ENCODE data around the gene PTPN3.
"Not testable (repeated sequence)": the region's sequence is repeated elsewhere in the genome, so short reads cannot be mapped to it uniquely, and the experiment has no call there.

Gene PTPN3

DNA sequence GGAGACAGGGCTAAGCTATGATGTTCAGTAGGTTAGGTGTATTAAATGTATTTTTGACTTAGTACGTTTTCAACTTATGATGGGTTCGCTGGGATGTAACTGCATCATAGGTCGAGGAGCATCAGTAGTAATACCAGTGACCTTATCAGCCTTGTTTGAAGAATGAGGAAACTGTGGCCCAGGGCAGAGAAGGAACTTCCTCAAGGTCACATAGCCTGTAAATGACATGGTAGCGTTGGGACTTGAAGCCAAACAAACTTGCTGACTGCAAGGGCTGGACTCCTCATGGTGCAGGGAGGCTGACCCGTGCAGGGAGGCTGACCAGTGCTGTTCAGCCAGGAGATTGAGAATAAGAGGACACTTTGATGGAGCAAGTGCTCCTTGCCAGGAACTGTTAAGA is 21.3 kb upstream of the PTPN3 start:
- no peak overlapping the region for H3K4me3 Mint-ChIP-seq
- no peak for TF ChIP-seq CTCF (IDR thresholded peaks at IDR 0.05; ENCODE audit: unreplicated experiment in 3 of 3)

DNA sequence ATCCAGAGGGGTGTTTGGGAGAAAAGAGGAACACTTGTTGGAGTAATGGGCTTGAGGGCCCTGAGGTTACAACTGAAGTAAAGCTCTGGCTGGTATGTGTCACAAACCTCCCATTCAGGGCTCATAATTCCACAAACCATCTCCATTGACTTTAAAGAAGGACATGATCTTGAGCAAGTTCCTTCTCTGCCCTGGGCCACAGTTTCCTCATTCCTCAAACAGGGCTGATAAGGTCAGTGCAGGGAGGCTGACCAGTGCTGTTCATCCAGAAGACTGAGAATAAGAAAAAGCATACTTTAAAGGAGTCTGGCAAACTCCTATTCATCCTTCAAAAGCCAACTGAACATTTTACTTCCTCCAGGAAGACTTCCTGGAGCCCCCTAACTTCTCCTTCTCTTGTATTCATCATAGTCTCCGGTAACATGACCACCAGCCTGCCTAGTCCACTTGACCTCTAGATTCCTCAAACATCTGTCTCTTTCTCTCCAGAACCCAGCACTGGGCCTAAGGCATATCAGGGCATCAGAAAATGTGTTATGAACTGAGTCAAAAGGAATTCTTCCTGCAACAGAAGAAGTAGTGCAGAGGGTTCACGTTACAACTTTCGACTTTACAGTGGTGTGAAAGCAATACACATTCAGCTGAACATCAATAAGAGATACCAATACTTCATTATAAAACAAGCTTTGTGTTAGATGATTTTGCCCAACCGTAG is 20.7 kb upstream of the PTPN3 start:
- TF ChIP-seq CTCF (IDR thresholded peaks at IDR 0.05; ENCODE audit: unreplicated experiment in 3 of 3): no peak
- Mint-ChIP-seq H3K27me3 (ENCODE audit: low read depth) (peaks cover 16% of the 10 kb centered on the region), H3K4me3 (no peak overlapping the region), H3K9me3 (no peaks in the 10 kb centered on the region), H3K4me1 (no peaks in the 10 kb centered on the region), H3K27ac (no peak overlapping the region), H3K36me3 (ENCODE audit: low read depth) (no peaks in the 10 kb centered on the region)

More for the DNA sequence above, 21.3 kb upstream of the PTPN3 start:
- H3K27me3 Mint-ChIP-seq (ENCODE audit: low read depth): peaks cover 11% of the 10 kb centered on the region
- H3K9me3 Mint-ChIP-seq: no peaks in the 10 kb centered on the region
- H3K36me3 Mint-ChIP-seq (ENCODE audit: low read depth): no peaks in the 10 kb centered on the region
- H3K4me1 Mint-ChIP-seq: no peaks in the 10 kb centered on the region
- H3K27ac Mint-ChIP-seq: no peak overlapping the region

GRCh38 chr9:109517901-109518377 is 19.8 kb upstream of the PTPN3 start:
- no peak overlapping the region for H3K4me3 Mint-ChIP-seq
- H3K36me3 Mint-ChIP-seq (ENCODE audit: low read depth): no peaks in the 10 kb centered on the region
- H3K27ac Mint-ChIP-seq: no peak overlapping the region
- H3K9me3 Mint-ChIP-seq: no peaks in the 10 kb centered on the region
- no peaks in the 10 kb centered on the region for H3K4me1 Mint-ChIP-seq
- peaks cover 21% of the 10 kb centered on the region for H3K27me3 Mint-ChIP-seq (ENCODE audit: low read depth)
- TF ChIP-seq CTCF (IDR thresholded peaks at IDR 0.05; ENCODE audit: unreplicated experiment in 3 of 3): no peak

DNA sequence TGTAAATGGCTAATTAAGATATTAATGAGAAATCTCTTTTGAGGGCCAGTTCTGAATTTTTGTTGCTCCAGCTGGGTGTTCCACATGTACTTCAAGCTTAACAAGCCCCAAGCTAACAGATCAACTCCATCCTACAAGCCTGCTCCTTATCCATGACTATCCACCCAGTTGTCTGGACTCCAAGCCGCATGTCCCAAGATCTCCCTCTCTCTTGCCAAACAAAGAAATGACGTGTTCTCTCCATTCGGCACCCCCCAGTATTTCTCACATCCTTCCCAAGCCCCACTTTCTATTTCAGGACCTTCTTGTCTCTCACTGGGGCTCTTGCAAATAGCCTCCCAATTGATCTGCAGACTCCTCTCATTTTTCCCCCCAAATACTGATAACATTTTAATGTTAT is 15.8 kb upstream of the PTPN3 start:
- H3K4me3 Mint-ChIP-seq: no peak overlapping the region
- H3K4me1 Mint-ChIP-seq: no peaks in the 10 kb centered on the region
- H3K36me3 Mint-ChIP-seq (ENCODE audit: low read depth): no peaks in the 10 kb centered on the region
- H3K27me3 Mint-ChIP-seq (ENCODE audit: low read depth): peaks cover 14% of the 10 kb centered on the region
- H3K9me3 Mint-ChIP-seq: no peaks in the 10 kb centered on the region
- H3K27ac Mint-ChIP-seq: no peak overlapping the region
- TF ChIP-seq CTCF (IDR thresholded peaks at IDR 0.05; ENCODE audit: unreplicated experiment in 3 of 3): no peak

DNA sequence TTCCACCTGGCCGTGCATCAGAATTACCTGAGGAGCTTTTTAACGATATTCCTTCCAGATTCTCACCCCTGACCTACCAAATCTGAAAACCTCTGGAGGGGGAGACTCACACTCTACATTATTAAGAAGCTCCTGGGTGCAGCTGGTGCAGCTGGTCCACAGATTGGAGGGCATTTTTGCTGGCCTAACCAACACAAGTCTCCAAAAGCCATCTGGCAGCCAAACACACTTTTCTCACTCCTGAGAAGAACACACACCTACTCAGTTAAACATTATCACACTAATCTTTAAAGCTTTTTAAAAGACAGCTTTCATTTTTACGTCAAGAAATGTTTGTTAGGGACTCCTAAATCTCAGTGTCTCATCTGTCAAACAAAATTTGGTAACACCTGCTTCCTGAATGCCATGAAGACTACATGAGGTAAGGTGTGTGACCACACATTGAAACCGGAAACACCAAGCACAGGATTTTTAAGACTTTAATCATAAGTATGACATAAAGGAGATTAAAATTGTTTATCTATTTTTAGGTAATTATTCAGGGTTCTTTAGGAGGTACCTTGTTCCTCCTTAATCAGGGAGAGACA is 14.2 kb upstream of the PTPN3 start:
- Mint-ChIP-seq H3K27ac (no peak overlapping the region), H3K4me3 (no peak overlapping the region), H3K9me3 (no peaks in the 10 kb centered on the region), H3K27me3 (ENCODE audit: low read depth) (peaks cover 19% of the 10 kb centered on the region), H3K4me1 (no peaks in the 10 kb centered on the region), H3K36me3 (ENCODE audit: low read depth) (no peaks in the 10 kb centered on the region)
- TF ChIP-seq CTCF (IDR thresholded peaks at IDR 0.05; ENCODE audit: unreplicated experiment in 3 of 3): no peak

DNA sequence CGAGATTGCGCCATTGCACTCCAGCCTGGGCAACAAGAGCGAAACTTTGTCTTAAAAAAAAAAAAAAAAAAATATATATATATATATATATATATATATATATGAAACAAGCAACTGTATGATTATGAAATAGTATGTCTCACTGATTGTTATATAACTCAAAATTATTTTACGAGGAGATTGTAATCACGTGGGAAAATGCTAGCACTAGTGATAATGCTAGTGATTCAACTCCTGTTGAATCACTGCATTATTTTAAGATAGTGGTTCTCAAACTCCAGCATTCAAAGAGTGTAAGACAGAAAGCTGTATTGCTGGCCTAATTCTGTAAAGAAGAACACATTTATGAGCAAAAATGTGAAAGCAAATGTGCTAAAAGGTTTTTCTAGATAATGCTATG is 12.4 kb upstream of the PTPN3 start:
- no peak overlapping the region for H3K27ac Mint-ChIP-seq
- TF ChIP-seq CTCF (IDR thresholded peaks at IDR 0.05; ENCODE audit: unreplicated experiment in 3 of 3): no peak
- H3K4me3 Mint-ChIP-seq: no peak overlapping the region
- no peaks in the 10 kb centered on the region for H3K36me3 Mint-ChIP-seq (ENCODE audit: low read depth)
- H3K27me3 Mint-ChIP-seq (ENCODE audit: low read depth): peaks cover 20% of the 10 kb centered on the region
- no peaks in the 10 kb centered on the region for H3K4me1 Mint-ChIP-seq
- no peaks in the 10 kb centered on the region for H3K9me3 Mint-ChIP-seq

DNA sequence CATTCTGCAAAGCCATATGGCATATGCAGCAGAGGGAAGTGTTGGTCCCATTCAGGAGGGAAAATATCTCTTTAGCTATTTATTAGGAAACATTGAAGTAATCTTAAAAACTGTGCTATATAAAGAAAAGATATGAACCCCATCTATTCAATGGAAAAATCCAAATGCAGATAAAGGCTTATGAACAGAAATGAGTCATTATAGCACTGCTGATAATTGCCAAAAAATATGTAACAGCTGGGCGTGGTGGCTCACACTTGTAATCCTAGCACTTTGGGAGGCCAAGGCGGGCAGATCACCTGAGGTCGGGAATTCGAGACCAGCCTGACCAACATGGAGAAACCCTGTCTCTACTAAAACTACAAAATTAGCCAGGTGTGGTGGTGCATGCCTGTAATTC is 11.9 kb upstream of the PTPN3 start:
- not testable (repeated sequence) for H3K36me3 Mint-ChIP-seq (ENCODE audit: low read depth); H3K9me3 Mint-ChIP-seq; H3K4me3 Mint-ChIP-seq; H3K27ac Mint-ChIP-seq; H3K4me1 Mint-ChIP-seq
- peaks cover 20% of the 10 kb centered on the region for H3K27me3 Mint-ChIP-seq (ENCODE audit: low read depth)
